GM23338 (cell line): ENCODE data around the gene AGFG1.

Experiments
- CREB1 ChIP-seq: fragments of 250-450 bp; sonication (Bioruptor Pico); IDR thresholded peaks from 2 replicates; pipeline ENCODE4 v1.5.0; 2020; ENCODE audit warnings: low read depth, mild to moderate bottlenecking, moderate library complexity
- CTCF ChIP-seq, 2 experiments: fragments of 200-600 bp in 1 of 2; sonication (generic) in 1 of 2; conservative IDR thresholded peaks; 2 replicates each; pipeline versions ENCODE4 v1.5.1 to v1.6.1; 2016 to 2017; ENCODE audit warnings: antibody characterized with exemption in 2 of 2, low read depth in 2 of 2, mild to moderate bottlenecking in 2 of 2, moderate library complexity in 1 of 2
- ETS1 ChIP-seq: IDR thresholded peaks from 2 replicates; pipeline ENCODE4 v1.6.1; 2016; ENCODE audit warnings: antibody characterized with exemption
- EZH2 ChIP-seq: fragments of 200-600 bp; sonication (generic); IDR thresholded peaks from one replicate; pipeline ENCODE4 v1.8.0; 2017; ENCODE audit warnings: antibody characterized with exemption, mild to moderate bottlenecking, low read depth; ENCODE audit not compliant: unreplicated experiment
- EZH2phosphoT487 ChIP-seq: fragments of 200-600 bp; sonication (generic); IDR thresholded peaks from one replicate; pipeline ENCODE4 v1.8.1; 2018; ENCODE audit warnings: antibody characterized with exemption; ENCODE audit not compliant: unreplicated experiment
- JUNB ChIP-seq: IDR thresholded peaks from one replicate; pipeline ENCODE4 v1.6.1; 2016; ENCODE audit warnings: antibody characterized with exemption; ENCODE audit not compliant: unreplicated experiment
- NANOG ChIP-seq: IDR thresholded peaks from 2 replicates; pipeline ENCODE4 v1.6.1; 2016; ENCODE audit warnings: antibody characterized with exemption, borderline replicate concordance
- POLR2AphosphoS5 ChIP-seq: IDR thresholded peaks from 2 replicates; pipeline ENCODE4 v1.6.1; 2016; ENCODE audit warnings: antibody characterized with exemption, low read depth
- REST ChIP-seq: IDR thresholded peaks from one replicate; pipeline ENCODE4 v1.6.1; 2018; ENCODE audit warnings: antibody characterized with exemption; ENCODE audit not compliant: unreplicated experiment
- STAT1 ChIP-seq: IDR thresholded peaks from one replicate; pipeline ENCODE4 v1.6.1; 2016; ENCODE audit warnings: antibody characterized with exemption; ENCODE audit not compliant: unreplicated experiment
- ZNF114 ChIP-seq: fragments of 250-450 bp; sonication (Bioruptor Pico); IDR thresholded peaks from 2 replicates; pipeline ENCODE4 v1.5.0; 2020; ENCODE audit warnings: mild to moderate bottlenecking, moderate library complexity
- ZNF331 ChIP-seq: fragments of 250-450 bp; sonication (Bioruptor Pico); IDR thresholded peaks from 2 replicates; pipeline ENCODE4 v1.5.0; 2020; ENCODE audit warnings: low read depth, mild to moderate bottlenecking, moderate library complexity
- ZNF462 ChIP-seq: fragments of 250-450 bp; sonication (Bioruptor Pico); IDR thresholded peaks from 2 replicates; pipeline ENCODE4 v1.5.0; 2020; ENCODE audit warnings: mild to moderate bottlenecking, moderate library complexity

- TF ChIP-seq CTCF (conservative IDR thresholded peaks at IDR 0.05; ENCODE audit: low read depth in 2 of 2), result no peak
- no peak for TF ChIP-seq EZH2phosphoT487
- no peak for TF ChIP-seq EZH2
- TF ChIP-seq CREB1 (CRISPR knock-in tag), result no peak
- no peak for TF ChIP-seq ZNF462 (CRISPR knock-in tag)
- TF ChIP-seq REST, result no peak
- TF ChIP-seq ZNF114, result no peak
- TF ChIP-seq POLR2AphosphoS5, result no peak
- TF ChIP-seq NANOG, result no peak
- TF ChIP-seq ZNF331, result no peak
- no peak for TF ChIP-seq ETS1
- TF ChIP-seq JUNB, result no peak
- TF ChIP-seq STAT1, result no peak
Observed at GRCh38 chr2:227576110-227576509, 104.2 kb downstream of the AGFG1 start.
